Activated naive CD4-positive, alpha-beta T cell (primary cell): Measurements from ENCODE around the gene TRIM34.
"Not testable (repeated sequence)": the region's sequence is repeated elsewhere in the genome, so short reads cannot be mapped to it uniquely, and the experiment has no call there.

ENCODE experiments used
- DNase-seq, 4 experiments: peaks; one replicate each; lab custom pipeline; 2025; lab: John Stamatoyannopoulos, UW

The TRIM34 gene

GRCh38 chr11:5621580-5621979, 3.2 kb upstream of the TRIM34 start:
- no peak for DNase-seq

GRCh38 chr11:5622802-5623201, 2.0 kb upstream of the TRIM34 start:
- DNase-seq, result no peak

GRCh38 chr11:5625281-5625680, 480 bp downstream of the TRIM34 start:
- no peak for DNase-seq

- DNase-seq, result no peak
These were observed 1.4 kb downstream of the TRIM34 start for GRCh38 chr11:5626196-5626595.

- no peak for DNase-seq
These were observed 6.6 kb downstream of the TRIM34 start for GRCh38 chr11:5631417-5631816.

GRCh38 chr11:5631969-5632635, 7.3 kb downstream of the TRIM34 start:
- DNase-seq, result no peak

- no peak for DNase-seq
These were observed 15.2 kb downstream of the TRIM34 start for GRCh38 chr11:5639953-5640352.

GRCh38 chr11:5643585-5643984, 18.8 kb downstream of the TRIM34 start:
- DNase-seq, result no peak

- DNase-seq, result no peak
These were observed 21.3 kb downstream of the TRIM34 start for GRCh38 chr11:5646139-5646538.

GRCh38 chr11:5655474-5655873, 30.7 kb downstream of the TRIM34 start:
- no peak for DNase-seq

- not testable (repeated sequence) for DNase-seq
These were observed 32.2 kb downstream of the TRIM34 start for GRCh38 chr11:5656956-5657355.

GRCh38 chr11:5658318-5658717, 33.5 kb downstream of the TRIM34 start:
- DNase-seq, result no peak

GRCh38 chr11:5663511-5663910, 38.7 kb downstream of the TRIM34 start:
- DNase-seq, result no peak

GRCh38 chr11:5665051-5665570, 40.3 kb downstream of the TRIM34 start:
- DNase-seq, result no peak

- DNase-seq, result no peak
These were observed 41.1 kb downstream of the TRIM34 start for GRCh38 chr11:5665746-5666401.

- no peak for DNase-seq
These were observed 41.6 kb downstream of the TRIM34 start for GRCh38 chr11:5666402-5666793.

- DNase-seq, result no peak
These were observed 47.0 kb downstream of the TRIM34 start for GRCh38 chr11:5671831-5672230.

- no peak for DNase-seq
These were observed 49.6 kb downstream of the TRIM34 start for GRCh38 chr11:5674391-5674790.

- DNase-seq, result no peak
These were observed 55.0 kb downstream of the TRIM34 start for GRCh38 chr11:5679811-5680210.

- DNase-seq, result not testable (repeated sequence)
These were observed 58.2 kb downstream of the TRIM34 start for GRCh38 chr11:5682890-5683441.

- DNase-seq, result peak in 1 of 4 experiments; percentile 29
These were observed 58.8 kb downstream of the TRIM34 start for GRCh38 chr11:5683620-5684019.

GRCh38 chr11:5684036-5684645, 59.3 kb downstream of the TRIM34 start:
- no peak for DNase-seq
